ENCODE data around the gene MFSD11. TPM values are rescaled to one million over a fixed set of nuclear protein-coding genes. Genes with fewer than 3 reads are reported as not detected.
A peak's percentile ranks its signal among the peaks of the same experiment; 100 is the strongest.
"Not testable (repeated sequence)": the region's sequence is repeated elsewhere in the genome, so short reads cannot be mapped to it uniquely, and the experiment has no call there.

The MFSD11 gene
- total RNA-seq, 1 donor, result 28.2 TPM

DNA sequence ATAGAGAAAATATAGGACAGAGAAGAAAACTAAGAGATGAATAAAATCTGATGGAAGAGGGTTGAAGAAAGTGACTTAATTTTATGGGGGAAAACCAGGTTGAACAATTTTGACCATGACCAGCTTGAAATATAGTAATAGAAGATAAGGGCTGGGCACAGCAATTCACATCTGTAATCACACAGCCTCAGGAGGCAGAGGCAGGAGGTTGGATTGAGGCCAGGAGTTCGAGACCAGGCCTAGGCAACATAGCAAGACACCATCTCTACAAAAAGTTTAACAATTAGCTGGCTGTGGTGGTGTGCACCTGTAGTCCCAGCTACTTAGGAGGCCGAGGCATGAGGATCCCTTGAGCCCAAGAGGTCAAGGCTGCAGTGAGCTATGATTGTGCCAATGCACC is 35.8 kb upstream of the MFSD11 start:
- H3K9me3 ChIP-seq (ENCODE audit: low read depth, low read length), result no peaks in the 10 kb centered on the region
- H3K4me3 ChIP-seq (ENCODE audit: low read length), result no peak overlapping the region
- H3K27me3 ChIP-seq (ENCODE audit: insufficient read depth, low read length), result no peaks in the 10 kb centered on the region
- H3K4me1 ChIP-seq (ENCODE audit: insufficient read depth, low read length), result no peaks in the 10 kb centered on the region

- Histone ChIP-seq H3K4me3 (ENCODE audit: low read length) (no peak overlapping the region), H3K9me3 (ENCODE audit: low read depth, low read length) (no peaks in the 10 kb centered on the region), H3K4me1 (ENCODE audit: insufficient read depth, low read length) (no peaks in the 10 kb centered on the region), H3K27me3 (ENCODE audit: insufficient read depth, low read length) (no peaks in the 10 kb centered on the region)
Observed at GRCh38 chr17:76702941-76703637, 34.8 kb upstream of the MFSD11 start.

GRCh38 chr17:76704805-76705204 is 33.1 kb upstream of the MFSD11 start:
- no peaks in the 10 kb centered on the region for H3K9me3 ChIP-seq (ENCODE audit: low read depth, low read length)
- no peak overlapping the region for H3K4me3 ChIP-seq (ENCODE audit: low read length)
- no peaks in the 10 kb centered on the region for H3K4me1 ChIP-seq (ENCODE audit: insufficient read depth, low read length)

GRCh38 chr17:76706817-76707216 is 31.1 kb upstream of the MFSD11 start:
- Histone ChIP-seq H3K9me3 (ENCODE audit: low read depth, low read length) (no peaks in the 10 kb centered on the region), H3K27me3 (ENCODE audit: insufficient read depth, low read length) (peaks cover 3% of the 10 kb centered on the region), H3K4me1 (ENCODE audit: insufficient read depth, low read length) (peaks cover 8% of the 10 kb centered on the region), H3K4me3 (ENCODE audit: low read length) (no peak overlapping the region)

More at GRCh38 chr17:76704805-76705204, 33.1 kb upstream of the MFSD11 start:
- H3K27me3 ChIP-seq (ENCODE audit: insufficient read depth, low read length), result no peaks in the 10 kb centered on the region

DNA sequence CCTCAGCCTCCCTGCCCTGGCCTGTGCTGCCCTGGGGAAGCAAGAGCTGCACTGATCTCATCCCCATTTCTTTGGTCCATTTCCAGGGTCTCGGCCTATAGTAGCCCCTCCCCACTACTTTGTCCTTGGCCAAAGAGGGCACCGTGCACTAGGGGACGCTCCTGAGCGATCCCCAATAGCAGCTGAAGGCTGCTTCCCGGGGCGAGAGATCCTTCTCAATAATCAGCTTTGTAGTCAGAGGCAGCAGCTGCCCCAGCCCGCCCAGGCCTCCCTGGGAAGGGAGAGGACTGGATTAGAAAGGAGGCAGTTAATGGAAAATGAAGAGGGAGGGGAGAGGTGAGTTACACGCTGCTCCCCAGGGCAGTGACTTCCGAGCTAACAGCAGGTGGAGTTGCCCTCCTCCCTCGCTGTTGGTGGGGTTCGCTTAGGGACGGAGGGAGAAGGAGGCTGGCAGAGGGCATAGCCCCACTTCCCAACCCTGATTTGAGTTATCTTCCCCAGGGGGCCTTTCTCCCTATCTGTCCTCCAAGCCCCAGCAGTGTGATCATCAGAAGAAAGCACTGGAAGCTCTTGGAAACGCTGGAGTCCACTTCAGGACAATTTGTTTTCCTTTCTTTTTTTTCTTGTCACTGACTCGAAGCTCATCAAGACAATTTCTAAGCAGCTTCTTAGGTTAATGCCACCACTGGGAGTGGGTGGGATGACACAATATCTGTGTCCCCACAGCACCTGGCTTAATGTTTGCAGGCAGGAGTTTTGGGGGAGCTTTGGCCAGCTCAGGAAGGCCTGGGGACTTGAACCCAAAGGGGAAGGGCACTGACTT is 29.7 kb upstream of the MFSD11 start:
- Histone ChIP-seq H3K9me3 (ENCODE audit: low read depth, low read length) (no peaks in the 10 kb centered on the region), H3K4me3 (ENCODE audit: low read length) (no peak overlapping the region), H3K27me3 (ENCODE audit: insufficient read depth, low read length) (peaks cover 3% of the 10 kb centered on the region), H3K4me1 (ENCODE audit: insufficient read depth, low read length) (peaks cover 8% of the 10 kb centered on the region)

- H3K4me1 ChIP-seq (ENCODE audit: insufficient read depth, low read length), result peaks cover 11% of the 10 kb centered on the region
- H3K27me3 ChIP-seq (ENCODE audit: insufficient read depth, low read length), result peaks cover 3% of the 10 kb centered on the region
- no peak overlapping the region for H3K4me3 ChIP-seq (ENCODE audit: low read length)
- no peaks in the 10 kb centered on the region for H3K9me3 ChIP-seq (ENCODE audit: low read depth, low read length)
Observed at GRCh38 chr17:76709077-76709950, 28.6 kb upstream of the MFSD11 start.

DNA sequence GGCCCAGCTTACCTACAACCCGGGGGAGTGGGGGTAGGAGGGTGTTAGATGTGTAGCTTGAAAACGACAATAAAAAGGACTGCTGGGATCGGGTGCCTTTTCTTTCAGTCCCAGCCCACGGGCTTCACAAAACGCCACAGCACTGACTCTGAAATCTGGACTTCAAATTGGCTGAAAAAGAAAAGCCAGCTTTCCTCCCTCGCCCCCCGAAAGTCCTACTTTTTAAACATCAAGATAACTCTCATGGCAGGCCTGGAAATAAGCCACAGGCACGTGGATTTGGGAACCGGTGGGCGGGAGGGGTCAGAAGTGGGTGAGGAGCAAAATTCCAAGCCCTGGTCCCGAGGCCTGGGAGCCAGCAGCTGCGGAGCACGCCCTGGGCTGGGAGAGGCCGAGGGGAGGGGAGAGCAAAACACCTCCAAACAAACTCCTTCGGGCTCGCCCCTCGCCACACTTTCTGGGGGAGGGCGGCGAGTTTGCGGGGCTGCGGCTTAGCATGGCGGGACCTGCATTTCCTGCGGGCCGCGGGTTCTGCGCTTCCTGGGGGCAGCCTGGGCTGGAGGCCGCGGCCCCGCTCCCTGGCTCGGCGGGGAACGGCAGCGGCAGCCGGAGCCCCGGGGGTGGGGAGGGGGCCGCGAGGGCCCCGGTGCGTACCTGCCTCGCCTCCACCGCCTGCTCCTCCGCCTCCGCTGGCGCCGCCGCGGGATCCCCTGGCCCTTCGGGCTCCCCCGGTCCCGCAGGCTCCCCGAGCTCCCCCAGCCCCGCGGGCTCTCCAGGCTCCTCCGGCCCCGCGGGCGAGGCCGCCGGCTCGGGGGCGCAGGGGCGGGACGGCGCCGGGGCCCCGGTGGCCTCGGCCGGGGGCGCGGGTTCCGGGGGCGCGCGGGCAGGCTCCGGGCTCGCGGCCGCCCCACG is 27.7 kb upstream of the MFSD11 start:
- not testable (repeated sequence) for H3K27me3 ChIP-seq (ENCODE audit: insufficient read depth, low read length); H3K9me3 ChIP-seq (ENCODE audit: low read depth, low read length)
- peak overlapping the region; percentile 26 for H3K4me3 ChIP-seq (ENCODE audit: low read length)
- peaks cover 20% of the 10 kb centered on the region for H3K4me1 ChIP-seq (ENCODE audit: insufficient read depth, low read length)

DNA sequence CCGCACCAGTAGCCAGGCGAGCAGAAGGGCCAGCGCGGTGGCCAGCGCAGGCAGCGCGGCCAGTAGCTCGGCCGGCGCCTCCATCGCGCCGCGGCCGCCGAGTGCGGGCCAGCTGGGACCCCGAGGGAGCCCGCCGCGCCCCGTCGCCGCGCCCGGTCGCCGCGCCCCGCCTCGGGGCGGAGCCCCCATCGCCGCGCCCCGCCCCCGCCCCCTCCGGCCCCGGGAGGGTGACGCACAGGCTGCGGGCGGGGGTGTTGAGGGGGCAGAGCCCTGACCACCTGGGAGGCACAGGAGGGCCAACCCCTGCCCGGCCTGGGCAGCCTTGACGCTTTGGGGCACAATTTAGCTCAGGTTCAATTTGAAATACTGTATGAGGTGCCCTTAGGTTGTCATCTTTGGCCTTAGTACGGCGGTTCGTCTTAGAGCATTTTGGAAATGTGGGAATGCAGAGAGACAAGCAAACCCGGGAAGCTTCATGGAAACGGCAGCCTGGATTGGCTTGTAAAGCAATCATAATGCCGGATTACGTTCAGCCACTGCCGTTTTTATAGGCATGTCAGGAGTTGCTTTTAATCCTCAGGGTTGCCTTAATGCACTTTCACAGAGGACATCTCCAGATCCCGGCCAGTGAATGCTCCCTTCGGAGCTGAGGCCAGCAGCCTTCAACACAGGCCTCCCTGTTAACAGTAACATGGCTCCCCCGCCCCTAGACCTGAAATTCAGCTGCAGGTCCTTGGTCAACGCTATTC is 26.9 kb upstream of the MFSD11 start, which contains the start of gene MXRA7:
Gene MXRA7 (minus strand): TSS at position 103 of the 749 bp plus-strand sequence. CDS start 19 bp downstream, at position 84.
- Histone ChIP-seq H3K27me3 (ENCODE audit: insufficient read depth, low read length) (peaks cover 3% of the 10 kb centered on the region), H3K4me1 (ENCODE audit: insufficient read depth, low read length) (peaks cover 28% of the 10 kb centered on the region), H3K4me3 (ENCODE audit: low read length) (peak within 1 kb of the TSS; percentile 26)

DNA sequence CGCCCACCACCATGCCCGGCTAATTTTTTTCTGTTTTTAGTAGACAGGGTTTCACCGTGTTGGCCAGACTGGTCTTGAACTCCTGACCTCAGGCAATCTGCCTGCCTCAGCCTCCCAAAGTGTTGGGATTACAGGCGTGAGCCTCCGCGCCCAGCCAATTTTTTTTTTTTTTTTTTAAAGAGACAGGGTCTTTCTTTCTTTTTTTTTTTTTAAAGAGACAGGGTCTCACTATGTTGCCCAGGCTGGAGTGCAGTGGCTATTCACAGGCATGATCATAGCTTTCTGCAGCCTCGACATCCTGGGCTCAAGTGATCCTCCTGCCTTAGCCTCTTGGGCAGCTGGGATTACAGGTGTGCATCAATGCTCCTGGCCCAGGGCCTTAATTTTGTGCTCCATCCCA is 25.6 kb upstream of the MFSD11 start:
- not testable (repeated sequence) for H3K9me3 ChIP-seq (ENCODE audit: low read depth, low read length); H3K27me3 ChIP-seq (ENCODE audit: insufficient read depth, low read length); H3K4me3 ChIP-seq (ENCODE audit: low read length)
- H3K4me1 ChIP-seq (ENCODE audit: insufficient read depth, low read length), result peaks cover 41% of the 10 kb centered on the region

More for the DNA sequence above, 26.9 kb upstream of the MFSD11 start, which contains the start of gene MXRA7:
- H3K9me3 ChIP-seq (ENCODE audit: low read depth, low read length), result no peaks in the 10 kb centered on the region

- H3K4me3 ChIP-seq (ENCODE audit: low read length), result no peak overlapping the region
- peaks cover 44% of the 10 kb centered on the region for H3K4me1 ChIP-seq (ENCODE audit: insufficient read depth, low read length)
- H3K27me3 ChIP-seq (ENCODE audit: insufficient read depth, low read length), result peaks cover 3% of the 10 kb centered on the region
Observed at GRCh38 chr17:76713765-76714164, 24.2 kb upstream of the MFSD11 start.

GRCh38 chr17:76714336-76714735 is 23.6 kb upstream of the MFSD11 start:
- H3K9me3 ChIP-seq (ENCODE audit: low read depth, low read length), result no peaks in the 10 kb centered on the region
- H3K27me3 ChIP-seq (ENCODE audit: insufficient read depth, low read length), result peaks cover 3% of the 10 kb centered on the region
- no peak overlapping the region for H3K4me3 ChIP-seq (ENCODE audit: low read length)
- H3K4me1 ChIP-seq (ENCODE audit: insufficient read depth, low read length), result peaks cover 44% of the 10 kb centered on the region

More at GRCh38 chr17:76713765-76714164, 24.2 kb upstream of the MFSD11 start:
- no peaks in the 10 kb centered on the region for H3K9me3 ChIP-seq (ENCODE audit: low read depth, low read length)

DNA sequence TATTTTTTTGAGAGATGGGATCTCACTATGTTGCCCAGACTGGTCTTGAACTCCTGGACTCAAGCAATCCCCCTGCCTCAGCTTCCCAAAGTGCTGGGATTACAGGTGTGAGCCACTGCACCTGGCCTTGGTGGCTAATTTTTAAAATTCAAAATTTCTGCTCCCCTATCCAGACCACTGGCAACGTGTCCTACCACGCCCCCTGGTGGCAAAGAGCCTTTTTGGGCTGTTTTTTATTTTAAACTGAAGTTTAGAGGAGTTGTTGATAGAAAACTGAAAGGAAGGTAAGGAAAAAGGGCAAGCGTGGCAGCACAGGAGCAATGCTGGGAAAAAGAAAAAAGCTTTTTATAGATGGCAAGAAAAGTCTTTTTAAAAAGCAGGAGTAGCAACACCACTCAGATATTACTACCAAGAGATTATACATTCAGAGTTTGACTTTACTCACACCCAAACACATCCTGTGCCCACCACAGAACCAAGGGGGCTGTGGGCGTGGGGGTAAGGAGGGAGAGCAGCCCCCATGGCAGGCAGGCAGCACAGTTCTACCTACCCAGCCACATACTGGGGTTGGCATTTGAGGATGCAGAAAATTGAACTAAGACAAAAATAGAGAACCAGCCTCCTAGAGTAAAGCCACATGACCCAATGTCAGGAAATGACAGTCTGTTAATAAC is 23.0 kb upstream of the MFSD11 start:
- no peak overlapping the region for H3K4me3 ChIP-seq (ENCODE audit: low read length)
- peaks cover 44% of the 10 kb centered on the region for H3K4me1 ChIP-seq (ENCODE audit: insufficient read depth, low read length)
- peaks cover 3% of the 10 kb centered on the region for H3K27me3 ChIP-seq (ENCODE audit: insufficient read depth, low read length)
- H3K9me3 ChIP-seq (ENCODE audit: low read depth, low read length), result no peaks in the 10 kb centered on the region

GRCh38 chr17:76715496-76715830 is 22.5 kb upstream of the MFSD11 start:
- Histone ChIP-seq H3K4me1 (ENCODE audit: insufficient read depth, low read length) (peaks cover 44% of the 10 kb centered on the region), H3K4me3 (ENCODE audit: low read length) (no peak overlapping the region), H3K9me3 (ENCODE audit: low read depth, low read length) (no peaks in the 10 kb centered on the region), H3K27me3 (ENCODE audit: insufficient read depth, low read length) (no peaks in the 10 kb centered on the region)
